ENCODE results near the gene FAM53A.

GRCh38 chr4:1667273-1667672 lies 16.8 kb downstream of the FAM53A start:
- TF ChIP-seq CTCF (IDR thresholded peaks at IDR 0.05) (no peak), POLR2A (IDR thresholded peaks at IDR 0.05) (no peak), POLR2AphosphoS5 (IDR thresholded peaks at IDR 0.05) (no peak), EP300 (IDR thresholded peaks at IDR 0.05) (no peak)
